Parathyroid adenoma (tissue), 2 donors: Measurements from ENCODE around the gene CIRBP.
"Not testable (repeated sequence)": the region's sequence is repeated elsewhere in the genome, so short reads cannot be mapped to it uniquely, and the experiment has no call there.

ENCODE experiments used
- H2AFZ ChIP-seq: fragments of 300-600 bp; sonication (generic); one replicate; pipeline ENCODE4 v1.7.0; 2017; ENCODE audit warnings: antibody characterized with exemption, mild to moderate bottlenecking
- H3K27ac ChIP-seq: fragments of 300-600 bp; sonication (generic); one replicate; pipeline ENCODE4 v1.7.0; 2017
- H3K27me3 ChIP-seq: fragments of 300-600 bp; sonication (generic); one replicate; pipeline ENCODE4 v1.7.0; 2017; ENCODE audit warnings: low read length; ENCODE audit not compliant: control insufficient read depth, insufficient read depth
- H3K36me3 ChIP-seq: fragments of 300-600 bp; sonication (generic); one replicate; pipeline ENCODE4 v1.7.0; 2017; ENCODE audit warnings: low read length; ENCODE audit not compliant: control insufficient read depth, insufficient read depth
- H3K4me1 ChIP-seq: fragments of 300-600 bp; sonication (generic); one replicate; pipeline ENCODE4 v1.7.0; 2017; ENCODE audit warnings: control low read depth
- H3K4me2 ChIP-seq: fragments of 300-600 bp; sonication (generic); one replicate; pipeline ENCODE4 v1.7.0; 2017; ENCODE audit warnings: low read length
- H3K4me3 ChIP-seq: fragments of 300-600 bp; sonication (generic); one replicate; pipeline ENCODE4 v1.7.0; 2017; ENCODE audit warnings: low read depth, low read length
- H3K79me2 ChIP-seq: fragments of 300-600 bp; sonication (generic); one replicate; pipeline ENCODE4 v1.7.0; 2017; ENCODE audit warnings: control low read depth
- H3K9ac ChIP-seq: fragments of 300-600 bp; sonication (generic); one replicate; pipeline ENCODE4 v1.7.0; 2017; ENCODE audit warnings: mild to moderate bottlenecking
- H3K9me3 ChIP-seq: fragments of 300-600 bp; sonication (generic); one replicate; pipeline ENCODE4 v1.7.0; 2017; ENCODE audit warnings: low read length; ENCODE audit not compliant: control insufficient read depth
- TF ChIP-seq, protein P1 (sequence below): fragments of 300-600 bp; sonication (generic); IDR thresholded peaks from one replicate; pipeline ENCODE4 v1.7.0; 2017; ENCODE audit warnings: antibody characterized with exemption, mild to moderate bottlenecking
- donor health status: primary hyperparathyroidism.

CIRBP gene

DNA sequence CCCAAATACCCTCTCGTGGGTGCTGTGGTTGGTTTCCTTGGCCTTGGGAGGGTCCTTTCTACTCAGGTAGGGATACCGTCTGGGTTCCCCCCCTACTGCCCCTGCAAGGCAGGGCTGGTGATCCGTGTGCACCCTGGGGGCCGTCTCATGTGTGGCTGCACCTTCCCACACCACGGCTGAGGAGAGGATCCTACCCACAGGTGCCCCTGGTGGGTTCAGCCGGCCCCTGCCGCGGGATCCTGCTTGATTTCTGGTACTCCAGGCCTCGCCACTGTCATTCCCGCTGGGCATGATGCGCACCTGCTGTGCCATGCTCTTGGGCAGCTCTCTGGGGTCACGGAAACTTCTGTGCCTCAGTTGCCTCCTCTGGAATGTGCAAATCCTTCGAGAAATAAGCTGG is 47.3 kb downstream of the CIRBP start:
- H3K4me1 ChIP-seq = no peaks in the 10 kb centered on the region
- H3K27me3 ChIP-seq = no peaks in the 10 kb centered on the region
- H3K4me2 ChIP-seq = no peak overlapping the region
- no peak overlapping the region for H3K4me3 ChIP-seq
- H3K36me3 ChIP-seq = no peaks in the 10 kb centered on the region
- H2AFZ ChIP-seq = no peak overlapping the region
- H3K9me3 ChIP-seq = no peaks in the 10 kb centered on the region
- H3K27ac ChIP-seq = no peak overlapping the region
- no peak overlapping the region for H3K9ac ChIP-seq
- TF ChIP-seq, protein P1, sequence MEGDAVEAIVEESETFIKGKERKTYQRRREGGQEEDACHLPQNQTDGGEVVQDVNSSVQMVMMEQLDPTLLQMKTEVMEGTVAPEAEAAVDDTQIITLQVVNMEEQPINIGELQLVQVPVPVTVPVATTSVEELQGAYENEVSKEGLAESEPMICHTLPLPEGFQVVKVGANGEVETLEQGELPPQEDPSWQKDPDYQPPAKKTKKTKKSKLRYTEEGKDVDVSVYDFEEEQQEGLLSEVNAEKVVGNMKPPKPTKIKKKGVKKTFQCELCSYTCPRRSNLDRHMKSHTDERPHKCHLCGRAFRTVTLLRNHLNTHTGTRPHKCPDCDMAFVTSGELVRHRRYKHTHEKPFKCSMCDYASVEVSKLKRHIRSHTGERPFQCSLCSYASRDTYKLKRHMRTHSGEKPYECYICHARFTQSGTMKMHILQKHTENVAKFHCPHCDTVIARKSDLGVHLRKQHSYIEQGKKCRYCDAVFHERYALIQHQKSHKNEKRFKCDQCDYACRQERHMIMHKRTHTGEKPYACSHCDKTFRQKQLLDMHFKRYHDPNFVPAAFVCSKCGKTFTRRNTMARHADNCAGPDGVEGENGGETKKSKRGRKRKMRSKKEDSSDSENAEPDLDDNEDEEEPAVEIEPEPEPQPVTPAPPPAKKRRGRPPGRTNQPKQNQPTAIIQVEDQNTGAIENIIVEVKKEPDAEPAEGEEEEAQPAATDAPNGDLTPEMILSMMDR = no peak
- no peaks in the 10 kb centered on the region for H3K79me2 ChIP-seq

DNA sequence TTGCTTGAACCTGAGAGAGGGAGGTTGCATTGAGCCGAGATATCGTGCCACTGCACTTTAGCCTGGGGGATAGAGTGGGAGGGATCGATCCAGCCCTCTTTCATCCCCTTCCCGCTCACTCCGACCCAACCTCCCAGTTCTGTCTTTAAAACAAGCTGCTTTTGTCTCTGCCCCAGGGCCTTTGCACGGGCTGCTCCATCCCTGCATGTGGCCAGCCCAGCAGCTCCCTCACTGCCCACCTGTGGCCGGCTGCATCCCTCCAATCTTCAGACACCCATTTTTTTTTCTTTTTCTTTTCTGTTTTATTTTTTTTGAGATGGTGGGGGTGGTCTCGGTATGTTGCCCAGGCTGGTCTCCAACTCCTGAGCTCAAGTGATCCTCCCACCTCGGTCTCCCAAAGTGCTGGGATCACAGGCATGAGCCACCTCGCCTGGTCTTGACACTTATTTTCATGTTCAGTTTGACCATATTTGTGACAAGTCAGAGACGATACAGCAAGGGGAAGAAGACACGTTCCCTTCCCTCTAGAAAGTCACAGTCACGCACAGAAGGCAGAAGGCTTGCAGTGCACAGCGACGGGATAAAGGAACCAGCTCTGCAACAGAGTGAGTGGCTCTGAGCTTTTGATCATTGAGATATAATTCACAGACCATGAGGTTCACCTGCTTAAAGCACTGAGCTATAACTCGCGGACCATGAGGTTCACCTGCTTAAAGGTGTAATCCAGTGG is 48.3 kb downstream of the CIRBP start:
- Histone ChIP-seq H3K4me3 (no peak overlapping the region), H3K4me1 (no peaks in the 10 kb centered on the region), H3K9ac (no peak overlapping the region), H3K36me3 (no peaks in the 10 kb centered on the region), H3K4me2 (no peak overlapping the region), H3K9me3 (no peaks in the 10 kb centered on the region), H3K79me2 (no peaks in the 10 kb centered on the region), H3K27ac (no peak overlapping the region), H2AFZ (no peak overlapping the region), H3K27me3 (no peaks in the 10 kb centered on the region)
- TF ChIP-seq, protein P1 = no peak

DNA sequence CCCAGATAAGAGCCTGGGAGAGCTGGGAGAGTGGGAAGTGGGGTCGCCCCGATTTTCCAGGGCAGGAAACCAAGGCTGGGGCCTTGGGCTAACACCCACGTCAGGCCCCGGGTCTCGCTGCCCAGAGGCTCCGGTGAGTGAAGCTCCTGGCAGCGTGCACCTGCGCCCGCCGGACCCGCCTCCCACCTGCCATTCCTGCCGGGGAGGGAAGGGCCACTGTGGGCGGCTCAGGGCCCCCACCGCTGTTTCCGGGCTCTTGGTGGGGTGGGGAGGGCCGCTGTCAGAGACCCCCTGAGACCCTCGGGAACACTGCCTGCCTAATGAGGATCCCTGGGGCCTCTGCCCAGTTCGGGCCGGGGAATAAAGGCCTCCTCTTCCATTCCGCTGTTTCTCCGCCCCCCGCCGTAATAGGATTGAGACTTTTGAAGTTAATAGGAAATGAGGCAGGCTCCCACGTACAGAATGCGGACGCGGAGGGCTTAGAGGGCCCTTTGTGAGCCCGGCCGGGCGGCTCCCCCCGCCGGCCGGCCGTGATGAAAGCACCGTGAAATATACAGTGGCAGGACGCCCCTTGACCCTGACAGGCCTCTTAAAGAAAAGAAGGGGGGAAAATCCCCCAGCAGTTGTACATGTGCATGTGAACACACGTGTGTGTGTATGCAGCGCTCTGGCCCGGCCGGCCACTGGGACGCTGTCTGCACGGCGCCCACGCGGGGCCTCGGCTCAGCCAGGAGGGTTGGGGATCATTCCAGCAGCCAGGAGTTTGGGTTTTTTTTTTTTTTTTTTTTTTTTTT is 49.7 kb downstream of the CIRBP start:
- Histone ChIP-seq H3K36me3 (no peaks in the 10 kb centered on the region), H3K4me2 (no peak overlapping the region), H3K9me3 (no peaks in the 10 kb centered on the region), H3K4me3 (no peak overlapping the region), H3K27ac (no peak overlapping the region), H3K79me2 (no peaks in the 10 kb centered on the region), H3K4me1 (no peaks in the 10 kb centered on the region), H3K27me3 (no peaks in the 10 kb centered on the region), H2AFZ (no peak overlapping the region), H3K9ac (no peak overlapping the region)
- TF ChIP-seq, protein P1 = no peak

DNA sequence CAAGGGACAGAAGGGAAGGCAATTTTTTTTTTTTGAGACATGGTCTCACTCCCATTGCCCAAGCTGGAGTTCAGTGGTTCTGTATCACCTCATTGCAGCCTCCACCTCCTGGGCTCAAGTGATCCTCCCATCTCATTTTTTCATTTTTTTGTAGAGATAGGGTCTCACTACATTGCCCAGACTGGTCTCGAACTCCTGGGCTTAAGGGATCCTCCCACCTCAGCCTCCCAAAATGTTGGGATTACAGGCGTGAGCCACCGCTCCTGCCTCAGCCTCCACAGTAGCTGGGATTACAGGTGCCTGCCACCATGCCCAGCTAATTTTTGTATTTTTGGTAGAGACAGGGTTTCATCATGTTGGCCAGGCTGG is 51.1 kb downstream of the CIRBP start:
- H3K4me3 ChIP-seq, H3K27me3 ChIP-seq, H3K9me3 ChIP-seq, H3K9ac ChIP-seq, H3K27ac ChIP-seq, H2AFZ ChIP-seq, H3K36me3 ChIP-seq, H3K4me2 ChIP-seq, H3K79me2 ChIP-seq, H3K4me1 ChIP-seq: not testable (repeated sequence)

DNA sequence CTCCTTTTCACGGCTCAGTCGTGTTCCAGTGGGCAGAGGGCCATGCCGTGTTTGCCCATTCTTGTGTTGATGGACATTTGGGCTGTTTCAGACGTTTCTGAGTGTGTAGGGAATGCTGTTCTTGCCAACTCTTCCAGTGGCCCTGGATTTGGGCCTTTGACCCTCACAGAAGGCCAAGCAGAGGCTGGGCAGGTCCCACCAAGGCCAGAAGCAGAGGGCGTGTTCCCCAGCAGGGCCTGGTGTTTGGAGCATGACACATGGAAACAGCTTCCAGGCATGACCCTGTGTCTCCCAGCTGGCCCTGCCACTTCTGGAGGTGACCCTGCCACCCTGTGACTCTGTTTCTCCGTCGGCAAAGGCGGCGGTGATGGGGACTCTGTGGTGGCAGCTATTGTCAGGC is 52.4 kb downstream of the CIRBP start:
- Histone ChIP-seq H3K27me3 (no peaks in the 10 kb centered on the region), H3K9me3 (no peaks in the 10 kb centered on the region), H2AFZ (no peak overlapping the region), H3K27ac (no peak overlapping the region), H3K36me3 (no peaks in the 10 kb centered on the region), H3K4me3 (no peak overlapping the region), H3K4me1 (no peaks in the 10 kb centered on the region), H3K4me2 (no peak overlapping the region), H3K9ac (no peak overlapping the region), H3K79me2 (no peaks in the 10 kb centered on the region)
- TF ChIP-seq, protein P1 = no peak
